Right ventricle myocardium superior (tissue), 1 donor: ENCODE measurements around the gene MYH13. TPM values are rescaled to one million over a fixed set of nuclear protein-coding genes. Genes with fewer than 3 reads are reported as not detected.

Experiments used
- ATAC-seq: fragments of 200-7000 bp; cut with Tn5 transposase; one replicate; pipeline ENCODE4 v1.9.1; 2020; ENCODE audit warnings: mild to moderate bottlenecking; ENCODE audit not compliant: poor library complexity
- DNase-seq: peaks from one replicate; pipeline ENCODE4 v3.0.0-alpha.2; 2020
- intact Hi-C: fragments of 100-400 bp; cut with DNase I; formaldehyde crosslinking; loops from one replicate; pipeline ENCODE4 v1.11.2; 2022
- total RNA-seq: library from RNA; stranded (reverse); fragmentation: NEBNext Ultra II Directional; extraction: Animal tissue kit (Norgen Biotek cat#: 25700); gene quantifications from one replicate; pipeline ENCODE4 v1.2.1, GENCODE V29; 2021
- donor health status: DM: no; HTN: yes; CAD: no; lungs with severe emphysema.

Gene MYH13
- total RNA-seq, 1 donor from 2014 or later: not detected

DNA sequence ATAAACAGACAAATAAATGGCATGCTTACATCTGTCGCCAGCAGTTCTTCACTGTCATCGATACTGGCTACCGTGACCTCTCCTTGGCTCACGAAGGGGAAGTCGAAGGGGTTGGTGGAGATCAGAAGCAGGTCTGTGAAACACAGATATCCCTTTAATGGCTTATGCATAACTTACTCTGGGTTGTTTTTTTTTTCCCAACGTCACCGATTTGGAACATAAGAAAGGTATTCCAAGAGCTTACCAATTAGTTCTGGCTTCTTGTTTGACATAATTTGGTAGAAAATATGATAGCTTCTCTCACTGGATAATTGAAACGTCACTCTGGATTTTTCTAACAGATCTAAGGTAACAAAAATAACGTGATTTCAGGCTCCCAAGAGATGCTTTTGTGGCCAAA is 18.2 kb downstream of the MYH13 start:
- intact Hi-C loops: no loop called here
- DNase-seq (no peak), ATAC-seq (no peak)

- intact Hi-C loops: no loop called here
- ATAC-seq (no peak), DNase-seq (no peak)
Measured at GRCh38 chr17:10352893-10353292, 19.9 kb downstream of the MYH13 start.

DNA sequence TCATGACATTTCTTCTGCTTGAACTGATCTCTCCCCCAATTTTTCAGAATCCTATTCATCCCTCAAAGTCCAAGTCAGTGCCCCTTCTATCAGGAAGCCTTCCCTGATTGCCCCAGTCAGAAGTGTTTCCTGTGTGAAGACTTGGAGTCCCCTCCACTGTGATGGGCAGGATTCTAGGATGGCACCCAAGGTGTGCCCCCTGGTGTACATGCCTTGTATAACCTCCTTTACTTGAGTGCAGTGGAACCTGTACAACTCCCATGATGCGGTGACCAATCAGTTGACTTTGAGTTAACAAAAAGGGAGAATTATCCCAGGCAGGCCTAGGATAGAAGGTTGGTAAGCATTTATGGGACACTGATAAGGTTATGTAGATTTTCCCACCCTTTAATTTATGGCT is 23.4 kb downstream of the MYH13 start:
- intact Hi-C loops: no loop called here
- DNase-seq: no peak
- no peak for ATAC-seq

GRCh38 chr17:10344816-10345215 is 28.0 kb downstream of the MYH13 start:
- no peak for DNase-seq
- intact Hi-C loops: no loop called here
- ATAC-seq: no peak

DNA sequence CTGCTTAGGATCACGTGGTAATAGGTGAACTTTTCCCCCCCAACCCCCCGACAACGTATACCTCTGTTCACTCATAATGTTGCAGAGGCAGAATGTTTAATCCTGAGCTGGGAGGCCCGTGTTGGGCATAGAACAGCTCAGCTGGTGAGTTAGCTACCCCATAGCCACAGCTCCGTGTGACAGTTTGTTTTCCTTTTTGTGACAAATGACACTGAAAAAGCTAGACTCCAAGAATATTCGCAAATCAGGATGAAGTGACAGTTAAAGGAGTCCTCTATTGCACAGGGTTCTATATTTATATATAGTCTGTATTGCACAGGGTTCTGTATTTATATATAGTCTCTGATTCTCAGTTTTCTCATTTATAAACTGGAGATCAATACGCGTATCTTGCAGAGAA is 33.8 kb downstream of the MYH13 start:
- DNase-seq (no peak), ATAC-seq (no peak)
- intact Hi-C loops: loop anchor here (10.0 kb wide), 1 partner anchor 276 kb away; no protein-coding TSS in a partner anchor

DNA sequence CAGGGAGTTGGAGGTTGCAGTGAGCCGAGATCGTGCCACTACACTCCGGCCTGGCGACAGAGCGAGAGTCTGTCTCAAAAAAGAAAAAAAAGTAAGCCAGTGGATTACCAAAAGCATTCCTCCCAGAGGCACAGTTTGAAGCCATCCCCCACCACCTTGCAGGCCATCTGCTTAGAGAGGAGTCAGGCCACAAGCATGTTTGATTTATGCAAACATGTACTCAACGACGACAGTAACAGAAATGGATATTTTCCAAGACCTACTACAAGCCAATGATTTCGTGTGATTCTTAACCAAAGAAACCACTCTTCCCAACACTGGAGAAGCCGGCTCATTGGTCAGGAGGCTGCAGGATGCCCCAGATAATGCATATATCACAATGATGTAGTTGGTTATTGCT is 34.8 kb downstream of the MYH13 start:
- DNase-seq: no peak
- intact Hi-C loops: loop anchor here (10.0 kb wide), 1 partner anchor 277 kb away; no protein-coding TSS in a partner anchor
- ATAC-seq: no peak

DNA sequence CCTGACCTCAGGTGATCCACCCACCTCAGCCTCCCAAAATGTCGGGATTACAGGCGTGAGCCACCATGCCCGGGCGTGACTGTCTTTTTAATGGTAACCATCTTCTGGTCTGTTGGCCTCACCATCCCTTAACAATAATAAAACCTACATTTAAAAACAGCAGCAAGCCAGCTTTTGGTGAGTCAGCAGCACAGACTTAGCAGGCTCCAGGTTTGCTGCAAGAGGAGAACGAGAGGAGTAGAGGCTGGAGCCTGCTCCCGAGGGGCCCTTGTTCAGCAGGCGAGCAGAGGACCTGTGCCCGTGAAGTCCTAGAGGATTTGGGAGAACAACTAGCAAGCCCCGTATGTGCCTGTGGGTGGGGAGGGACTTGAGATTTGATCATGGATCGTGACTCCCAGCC is 35.7 kb downstream of the MYH13 start:
- intact Hi-C loops: loop anchor here (10.0 kb wide), 1 partner anchor 278 kb away; no protein-coding TSS in a partner anchor
- no peak for DNase-seq
- no peak for ATAC-seq

GRCh38 chr17:10336393-10336792 is 36.4 kb downstream of the MYH13 start:
- ATAC-seq (no peak), DNase-seq (no peak)
- intact Hi-C loops: loop anchor here (10.0 kb wide), 1 partner anchor 278 kb away; no protein-coding TSS in a partner anchor

- intact Hi-C loops: loop anchor here (10.0 kb wide), 1 partner anchor 282 kb away; no protein-coding TSS in a partner anchor
- no peak for ATAC-seq
- DNase-seq: no peak
Measured at GRCh38 chr17:10332515-10332914, 40.3 kb downstream of the MYH13 start.

GRCh38 chr17:10328971-10329923 is 43.6 kb downstream of the MYH13 start:
- no peak for ATAC-seq
- intact Hi-C loops: no loop called here

GRCh38 chr17:10328206-10328605 is 44.6 kb downstream of the MYH13 start:
- no peak for DNase-seq
- ATAC-seq: no peak
- intact Hi-C loops: no loop called here

More at GRCh38 chr17:10328971-10329923, 43.6 kb downstream of the MYH13 start:
- DNase-seq: no peak

DNA sequence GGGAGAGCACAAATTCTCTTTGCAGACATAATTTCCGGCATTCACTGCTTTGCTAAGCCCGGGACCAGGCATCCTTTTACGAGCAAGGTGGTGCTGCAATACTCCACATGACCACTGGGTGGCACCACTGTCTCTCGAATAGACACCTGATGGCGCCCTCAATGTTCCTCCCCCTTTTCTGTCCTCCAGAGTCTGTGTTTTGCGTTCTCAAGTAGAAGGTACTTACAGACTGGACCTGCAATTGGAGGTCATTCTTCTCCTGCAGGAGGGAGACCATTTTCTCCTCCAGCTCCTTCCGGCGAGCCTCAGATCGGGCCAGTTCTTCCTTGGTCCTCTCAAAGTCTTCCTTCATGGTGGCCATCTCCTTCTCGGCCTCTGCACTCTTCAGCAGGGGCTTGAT is 45.2 kb downstream of the MYH13 start:
- intact Hi-C loops: no loop called here
- ATAC-seq (peak; percentile 75), DNase-seq (peak; percentile 85)

DNA sequence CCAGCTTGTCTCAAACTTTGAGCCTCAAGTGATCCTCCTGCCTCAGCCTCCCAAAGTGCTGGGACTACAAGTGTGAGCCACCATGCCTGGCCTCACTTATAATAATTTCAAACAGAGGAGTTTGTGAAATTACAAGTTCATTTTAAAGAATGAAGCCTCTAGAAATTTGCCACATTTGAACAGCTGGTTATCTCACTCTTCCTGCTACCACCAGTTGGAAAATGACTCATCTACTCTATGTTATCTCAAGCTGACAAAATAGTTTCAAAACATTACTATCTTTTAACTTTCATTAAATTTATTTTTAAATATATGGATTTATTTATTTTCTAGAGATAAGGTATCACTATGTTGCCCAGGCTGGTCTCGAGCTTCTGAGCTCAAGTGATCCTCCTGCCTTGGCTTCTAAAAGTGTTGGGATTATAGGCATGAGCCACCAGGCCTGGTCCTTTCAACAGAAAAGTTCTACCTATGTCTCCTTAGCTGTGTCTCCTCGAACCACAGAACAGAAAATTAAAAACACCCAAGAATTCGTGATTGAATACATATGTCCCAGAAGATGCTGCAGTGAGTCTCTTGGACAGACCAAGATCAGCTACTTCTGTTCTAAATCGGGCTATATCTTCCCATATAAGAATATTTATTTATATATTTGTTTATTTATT is 47.6 kb downstream of the MYH13 start:
- intact Hi-C loops: no loop called here
- DNase-seq (no peak), ATAC-seq (no peak)

DNA sequence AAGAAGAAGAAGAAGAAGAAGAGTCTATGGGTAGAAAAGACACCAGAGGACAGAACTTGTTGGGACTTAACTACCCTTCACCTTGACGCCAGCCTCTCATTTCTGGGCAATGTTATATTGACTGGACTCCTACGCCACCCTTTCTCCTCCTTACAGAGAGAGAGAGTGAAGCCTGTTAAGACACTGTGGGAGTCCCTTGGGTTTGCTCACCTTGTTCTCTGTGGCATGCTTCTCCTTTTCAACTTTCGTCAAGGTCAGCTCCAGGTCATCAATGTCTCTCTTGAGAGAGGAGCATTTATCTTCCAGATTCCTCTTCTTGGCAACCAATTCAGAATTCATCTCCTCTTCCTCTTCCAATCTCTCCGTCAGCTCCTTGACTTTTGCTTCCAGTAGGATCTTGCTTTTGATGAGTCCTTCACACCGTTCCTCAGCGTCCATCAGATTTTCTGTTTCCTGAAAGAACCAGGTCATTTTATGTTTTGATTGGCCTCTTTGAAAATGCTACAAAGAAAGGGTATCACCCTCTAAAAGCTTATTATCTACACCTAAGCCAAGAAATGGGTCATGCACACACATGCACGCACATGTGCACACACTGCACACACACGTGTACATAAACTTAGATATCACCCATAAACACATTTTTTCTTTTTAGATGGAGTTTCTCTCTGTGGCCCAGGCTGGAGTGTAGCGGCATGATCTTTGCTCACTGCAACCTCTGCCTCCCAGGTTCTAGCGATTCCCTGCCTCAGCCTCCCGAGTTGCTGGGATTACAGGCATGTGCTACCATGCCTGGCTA is 48.8 kb downstream of the MYH13 start:
- DNase-seq (no peak), ATAC-seq (no peak)
- intact Hi-C loops: no loop called here

- ATAC-seq (no peak), DNase-seq (no peak)
- intact Hi-C loops: no loop called here
Measured at GRCh38 chr17:10318535-10318934, 54.3 kb downstream of the MYH13 start.

GRCh38 chr17:10317543-10317834 is 55.3 kb downstream of the MYH13 start:
- DNase-seq (no peak), ATAC-seq (no peak)
- intact Hi-C loops: no loop called here

GRCh38 chr17:10316801-10317542 is 55.8 kb downstream of the MYH13 start:
- intact Hi-C loops: no loop called here
- ATAC-seq (peak; percentile 73), DNase-seq (peak; percentile 86)

DNA sequence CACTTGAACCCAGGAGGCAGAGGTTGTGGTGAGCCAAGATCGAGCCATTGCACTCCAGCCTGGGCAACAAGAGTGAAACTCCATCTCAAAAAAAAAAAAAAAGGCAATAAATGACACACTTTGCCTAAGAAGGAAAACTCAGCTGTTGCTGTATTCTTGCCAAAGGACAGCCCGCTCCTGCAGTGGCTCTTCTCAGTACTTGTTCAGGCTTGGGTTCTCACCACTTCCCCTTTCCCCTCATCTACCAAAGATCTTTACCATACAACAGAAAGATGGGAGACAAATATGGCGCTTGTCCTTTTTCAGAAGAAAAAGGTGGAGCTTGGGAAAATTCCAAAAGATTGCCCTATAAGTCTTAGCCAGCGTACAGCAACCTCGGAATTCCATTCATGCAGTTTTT is 58.5 kb downstream of the MYH13 start:
- DNase-seq (no peak), ATAC-seq (no peak)
- intact Hi-C loops: no loop called here
